Measurements from ENCODE around the gene HTT. TPM values are rescaled to one million over a fixed set of nuclear protein-coding genes. Genes with fewer than 3 reads are reported as not detected.

Gene HTT
- polyA plus RNA-seq, 3 donors, result 1.8 to 27.1 (median 3.0) TPM

DNA sequence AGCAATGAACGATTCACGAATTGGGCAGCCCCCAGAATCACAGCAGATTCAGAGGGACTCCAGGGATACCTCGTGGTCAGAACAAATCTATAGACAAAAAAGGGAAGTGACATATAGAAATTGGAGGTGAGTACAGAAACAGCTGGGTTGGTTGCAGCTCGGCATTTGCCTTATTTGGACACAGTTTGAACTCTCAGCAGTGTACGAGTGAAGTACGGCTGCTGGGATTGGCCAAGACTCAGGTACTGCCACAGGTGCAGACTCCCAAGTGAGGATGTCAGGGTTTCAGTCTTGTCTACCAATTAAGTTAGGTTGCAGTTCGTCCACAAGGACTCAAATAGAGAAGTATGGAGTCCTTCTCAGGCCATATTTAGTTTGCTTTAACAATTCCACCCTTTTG is 28.3 kb upstream of the HTT start:
- Mint-ChIP-seq H3K27ac (peak overlapping the region; percentile 92 to 97 (median 94)), H3K9me3 (peaks cover 0 to 4% (median 3%) of the 10 kb centered on the region in 7 donors), H3K4me3 (peak overlapping the region in 1 of 2 donors; percentile 56), H3K36me3 (peaks cover 0 to 2% of the 10 kb centered on the region in 2 donors), H3K27me3 (ENCODE audit: low read depth in 3 of 3) (peaks cover 0 to 6% (median 2%) of the 10 kb centered on the region in 3 donors), H3K4me1 (peaks cover 43% of the 10 kb centered on the region)
- H3K27me3 ChIP-seq (ENCODE audit: control insufficient read depth in 2 of 2, insufficient read depth in 2 of 2, low read length in 2 of 2), result no peaks in the 10 kb centered on the region
- H3K79me2 ChIP-seq (ENCODE audit: insufficient read depth, low read length), result peaks cover 13% of the 10 kb centered on the region
- H3K36me3 ChIP-seq (replicated peaks in 1 of 2; ENCODE audit: control insufficient read depth in 1 of 2, insufficient read depth in 2 of 2, low read length in 2 of 2), result no peaks in the 10 kb centered on the region
- no peaks in the 10 kb centered on the region for H4K20me1 ChIP-seq (ENCODE audit: insufficient read depth, low read length)
- peaks cover 35 to 57% of the 10 kb centered on the region in 2 donors for H3K4me1 ChIP-seq (ENCODE audit: control insufficient read depth in 1 of 2, insufficient read depth in 2 of 2, low read length in 2 of 2)
- intact Hi-C loops (cut with micrococcal nuclease), result loop anchor here in 1 of 2 donors (1.0 to 5.0 kb wide), 3 partner anchors 15 to 84 kb away; partner anchors contain the start of genes GRK4 and NOP14
- peak overlapping the region; percentile 52 for H3K9ac ChIP-seq (ENCODE audit: insufficient read depth, low read length, poor library complexity, severe bottlenecking)
- peak overlapping the region; percentile 48 for H3K4me2 ChIP-seq (replicated peaks; ENCODE audit: extremely low read depth, low read length, poor library complexity, severe bottlenecking)
- 40% methylated on average over 4 of the region's 7 CpGs for WGBS (ENCODE audit: insufficient coverage)
- peak overlapping the region in 1 of 2 donors; percentile 92 for H3K27ac ChIP-seq (ENCODE audit: low read depth in 1 of 2, low read length in 2 of 2)
- peak overlapping the region in 1 of 3 experiments; percentile 42 for H3K4me3 ChIP-seq (replicated peaks in 1 of 3; ENCODE audit: low read depth in 2 of 3, low read length in 3 of 3)
- TF ChIP-seq, protein P1, sequence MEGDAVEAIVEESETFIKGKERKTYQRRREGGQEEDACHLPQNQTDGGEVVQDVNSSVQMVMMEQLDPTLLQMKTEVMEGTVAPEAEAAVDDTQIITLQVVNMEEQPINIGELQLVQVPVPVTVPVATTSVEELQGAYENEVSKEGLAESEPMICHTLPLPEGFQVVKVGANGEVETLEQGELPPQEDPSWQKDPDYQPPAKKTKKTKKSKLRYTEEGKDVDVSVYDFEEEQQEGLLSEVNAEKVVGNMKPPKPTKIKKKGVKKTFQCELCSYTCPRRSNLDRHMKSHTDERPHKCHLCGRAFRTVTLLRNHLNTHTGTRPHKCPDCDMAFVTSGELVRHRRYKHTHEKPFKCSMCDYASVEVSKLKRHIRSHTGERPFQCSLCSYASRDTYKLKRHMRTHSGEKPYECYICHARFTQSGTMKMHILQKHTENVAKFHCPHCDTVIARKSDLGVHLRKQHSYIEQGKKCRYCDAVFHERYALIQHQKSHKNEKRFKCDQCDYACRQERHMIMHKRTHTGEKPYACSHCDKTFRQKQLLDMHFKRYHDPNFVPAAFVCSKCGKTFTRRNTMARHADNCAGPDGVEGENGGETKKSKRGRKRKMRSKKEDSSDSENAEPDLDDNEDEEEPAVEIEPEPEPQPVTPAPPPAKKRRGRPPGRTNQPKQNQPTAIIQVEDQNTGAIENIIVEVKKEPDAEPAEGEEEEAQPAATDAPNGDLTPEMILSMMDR (IDR thresholded peaks at IDR 0.05), result no peak
- peak; percentile 33 to 53 (median 49) for DNase-seq
- H2AFZ ChIP-seq (ENCODE audit: insufficient read depth, low read depth, low read length, poor library complexity, severe bottlenecking), result no peak overlapping the region
- H3K9me3 ChIP-seq (replicated peaks in 1 of 2; ENCODE audit: control insufficient read depth in 1 of 2, insufficient read depth in 1 of 2, low read length in 2 of 2), result peaks cover 0 to 5% of the 10 kb centered on the region in 2 donors

DNA sequence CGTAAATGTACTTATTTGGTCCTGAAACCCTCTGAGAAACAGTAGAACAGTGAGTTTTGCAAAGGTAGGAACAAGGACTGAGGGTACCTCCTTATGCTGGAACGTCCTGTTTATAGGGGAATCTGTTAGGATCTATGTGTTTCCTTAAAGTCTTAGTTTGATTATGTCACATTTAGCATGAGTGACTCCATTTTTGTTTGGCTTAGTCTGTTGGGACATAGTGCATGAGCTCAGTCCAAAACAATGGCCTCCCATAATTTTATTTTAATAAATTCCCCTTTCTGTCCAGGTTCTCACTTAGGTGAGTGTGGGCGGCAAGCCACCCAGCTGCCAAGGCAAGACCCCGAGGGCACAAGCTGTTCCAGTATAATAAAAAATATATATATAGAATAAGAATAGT is 27.9 kb upstream of the HTT start:
- peaks cover 0 to 9% (median 2%) of the 10 kb centered on the region in 3 donors for H3K27me3 Mint-ChIP-seq (ENCODE audit: low read depth in 3 of 3)
- no peak overlapping the region for H3K4me3 Mint-ChIP-seq
- H3K4me1 Mint-ChIP-seq, result peaks cover 43% of the 10 kb centered on the region
- peak overlapping the region; percentile 92 to 97 (median 94) for H3K27ac Mint-ChIP-seq
- Histone ChIP-seq H3K4me3 (replicated peaks in 1 of 3; ENCODE audit: low read depth in 2 of 3, low read length in 3 of 3) (peak overlapping the region in 1 of 3 experiments; percentile 42), H3K4me1 (ENCODE audit: control insufficient read depth in 1 of 2, insufficient read depth in 2 of 2, low read length in 2 of 2) (peaks cover 30 to 52% of the 10 kb centered on the region in 2 donors), H4K20me1 (ENCODE audit: insufficient read depth, low read length) (no peaks in the 10 kb centered on the region), H3K27me3 (ENCODE audit: control insufficient read depth in 2 of 2, insufficient read depth in 2 of 2, low read length in 2 of 2) (no peaks in the 10 kb centered on the region), H2AFZ (ENCODE audit: insufficient read depth, low read depth, low read length, poor library complexity, severe bottlenecking) (no peak overlapping the region), H3K9ac (ENCODE audit: insufficient read depth, low read length, poor library complexity, severe bottlenecking) (no peak overlapping the region), H3K9me3 (replicated peaks in 1 of 2; ENCODE audit: control insufficient read depth in 1 of 2, insufficient read depth in 1 of 2, low read length in 2 of 2) (peaks cover 0 to 5% of the 10 kb centered on the region in 2 donors), H3K4me2 (replicated peaks; ENCODE audit: extremely low read depth, low read length, poor library complexity, severe bottlenecking) (no peak overlapping the region), H3K36me3 (replicated peaks in 1 of 2; ENCODE audit: control insufficient read depth in 1 of 2, insufficient read depth in 2 of 2, low read length in 2 of 2) (no peaks in the 10 kb centered on the region), H3K79me2 (ENCODE audit: insufficient read depth, low read length) (peaks cover 13% of the 10 kb centered on the region), H3K27ac (ENCODE audit: low read depth in 1 of 2, low read length in 2 of 2) (peak overlapping the region in 1 of 2 donors; percentile 92)
- intact Hi-C loops (cut with micrococcal nuclease), result loop anchor here in 1 of 2 donors (1.0 to 5.0 kb wide), 3 partner anchors 14 to 84 kb away; partner anchors contain the start of genes GRK4 and NOP14
- H3K36me3 Mint-ChIP-seq, result peaks cover 0 to 2% of the 10 kb centered on the region in 2 donors
- 100% methylated on average over 2 of the region's 4 CpGs for WGBS (ENCODE audit: insufficient coverage)
- DNase-seq, result no peak
- TF ChIP-seq, protein P1 (IDR thresholded peaks at IDR 0.05), result no peak
- peaks cover 0 to 4% (median 3%) of the 10 kb centered on the region in 7 donors for H3K9me3 Mint-ChIP-seq
